ENCODE data around the gene SIAH2.

- TF ChIP-seq POLR2A (IDR thresholded peaks at IDR 0.05) (no peak), CTCF (IDR thresholded peaks at IDR 0.05) (no peak)
Observed at GRCh38 chr3:150746791-150747590, 16.0 kb downstream of the SIAH2 start.

Measured in Peyer's patch (tissue), 4 donors.